CD4-positive, alpha-beta memory T cell (primary cell): ENCODE measurements around the gene C16orf95. TPM values are rescaled to one million over a fixed set of nuclear protein-coding genes. Genes with fewer than 3 reads are reported as not detected.

ENCODE experiments used
- CTCF ChIA-PET: fragments of 350-600 bp; sonication (Branson Sonifier 250); formaldehyde crosslinking; loops from one replicate; lab custom pipeline; 2021; ENCODE audit warnings: inconsistent platforms; ENCODE audit not compliant: partially characterized antibody; lab: Charles Lee
- POLR2A ChIA-PET: fragments of 350-600 bp; sonication (Branson Sonifier 250); formaldehyde crosslinking; loops from one replicate; lab custom pipeline; 2021; ENCODE audit not compliant: partially characterized antibody; lab: Charles Lee
- DNase-seq, 5 donors: peaks; one replicate each; pipeline versions ENCODE4 v3.0.0 to v3.0.0-alpha.2; 2020 to 2022; ENCODE audit warnings: mixed read lengths in 1 of 5
- H3K27ac ChIP-seq: one replicate; pipeline ENCODE4 v1.7.0; 2013; ENCODE audit warnings: low read depth, low read length
- H3K27me3 ChIP-seq: 2 replicates; pipeline ENCODE4 v1.7.0; 2013; ENCODE audit warnings: mild to moderate bottlenecking, low read length, moderate library complexity; ENCODE audit not compliant: insufficient read depth
- H3K36me3 ChIP-seq: 2 replicates; pipeline ENCODE4 v1.7.0; 2013; ENCODE audit warnings: mild to moderate bottlenecking, low read length, moderate library complexity; ENCODE audit not compliant: insufficient read depth
- H3K4me1 ChIP-seq: 2 replicates; pipeline ENCODE4 v1.7.0; 2013; ENCODE audit warnings: mild to moderate bottlenecking, low read length, moderate library complexity; ENCODE audit not compliant: insufficient read depth
- H3K4me3 ChIP-seq, 2 donors: one replicate each; pipeline ENCODE4 v1.7.0; 2013; ENCODE audit warnings: low read length in 2 of 2, mild to moderate bottlenecking in 1 of 2
- H3K9me3 ChIP-seq, 2 donors: one replicate each; pipeline ENCODE4 v1.7.0; 2013; ENCODE audit warnings: low read length in 2 of 2, control low read depth in 1 of 2; ENCODE audit not compliant: control insufficient read depth in 1 of 2
- H3K27ac Mint-ChIP-seq, 7 donors: one replicate each; pipeline ENCODE4 v1.8.0; 2020 to 2021; ENCODE audit warnings: mixed read lengths in 7 of 7, mild to moderate bottlenecking in 6 of 7, inconsistent platforms in 3 of 7, moderate library complexity in 3 of 7
- H3K27me3 Mint-ChIP-seq, 2 donors: one replicate each; pipeline ENCODE4 v1.8.0; 2020 to 2021; ENCODE audit warnings: mixed read lengths in 2 of 2
- H3K36me3 Mint-ChIP-seq, 2 donors: one replicate each; pipeline ENCODE4 v1.8.0; 2020 to 2021; ENCODE audit warnings: mixed read lengths in 2 of 2, inconsistent platforms in 1 of 2, mild to moderate bottlenecking in 1 of 2
- H3K4me1 Mint-ChIP-seq, 4 donors: one replicate each; pipeline ENCODE4 v1.8.0; 2020 to 2021; ENCODE audit warnings: mixed read lengths in 4 of 4, mild to moderate bottlenecking in 1 of 4
- H3K4me3 Mint-ChIP-seq, 8 donors: one replicate each; pipeline ENCODE4 v1.8.0; 2020 to 2021; ENCODE audit warnings: mixed read lengths in 8 of 8, mild to moderate bottlenecking in 7 of 8, moderate library complexity in 6 of 8, inconsistent platforms in 3 of 8
- H3K9me3 Mint-ChIP-seq, 8 donors: one replicate each; pipeline ENCODE4 v1.8.0; 2020 to 2021; ENCODE audit warnings: mixed read lengths in 8 of 8, mild to moderate bottlenecking in 5 of 8, inconsistent platforms in 3 of 8, moderate library complexity in 1 of 8
- intact Hi-C: fragments of 100-400 bp; cut with micrococcal nuclease; formaldehyde crosslinking; loops from one replicate; pipeline ENCODE4 v1.15.1; 2023
- polyA plus RNA-seq, 2 donors: library from polyadenylated mRNA; unstranded; fragments of 300-500 nt; fragmentation: Illumina TruSeq; gene quantifications; one replicate each; pipeline ENCODE4 v1.2.3, GENCODE V29; 2021
- total RNA-seq, 2 experiments: library from RNA; stranded (reverse); gene quantifications; one replicate each; pipeline ENCODE4 v1.2.3, GENCODE V29; 2021

Gene C16orf95
- total and polyA plus RNA-seq, 4 experiments from 2014 or later = 1.4 to 2.4 (median 1.6) TPM

DNA sequence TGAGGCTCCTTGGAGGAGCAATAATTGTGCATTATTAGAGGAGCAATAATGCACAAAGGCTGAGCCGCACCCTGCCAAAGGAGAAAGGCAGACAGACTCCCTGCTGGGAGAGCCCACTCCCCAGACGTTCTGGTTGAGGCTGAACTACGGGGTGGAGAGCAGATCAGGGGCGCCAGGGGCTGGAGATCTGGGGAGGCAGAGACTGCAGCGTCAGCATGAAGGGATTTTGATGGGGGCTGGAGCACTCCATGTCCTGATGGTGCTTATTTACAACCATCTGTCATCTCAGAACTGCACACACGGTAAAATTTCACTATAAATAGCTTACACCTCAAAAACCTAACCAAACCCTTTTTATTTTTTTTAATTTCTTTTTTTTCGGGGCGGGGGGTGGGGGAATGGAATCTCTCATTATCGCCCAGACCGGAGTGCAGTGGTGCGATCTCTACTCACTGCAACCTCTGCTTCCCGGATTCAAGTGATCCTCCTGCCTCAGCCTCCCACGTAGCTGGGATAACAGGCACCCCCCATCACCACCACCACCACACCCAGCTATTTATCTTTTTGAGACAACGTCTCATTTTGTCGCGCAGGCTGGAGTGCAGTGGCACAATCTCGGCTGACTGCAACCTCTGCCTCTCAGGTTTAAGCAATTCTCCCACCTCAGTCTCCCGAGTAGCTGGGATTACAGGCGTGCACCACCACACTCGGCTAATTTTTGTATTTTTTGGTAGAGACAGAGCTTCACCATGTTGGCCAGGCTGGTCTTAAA is 4.3 kb upstream of the C16orf95 start:
- Histone ChIP-seq H3K27ac (no peak overlapping the region), H3K27me3 (no peaks in the 10 kb centered on the region), H3K36me3 (no peaks in the 10 kb centered on the region), H3K4me3 (no peak overlapping the region), H3K9me3 (no peaks in the 10 kb centered on the region), H3K4me1 (peaks cover 14% of the 10 kb centered on the region)
- H3K4me3 Mint-ChIP-seq = no peak overlapping the region
- no peaks in the 10 kb centered on the region for H3K9me3 Mint-ChIP-seq
- intact Hi-C loops = no loop called here
- CTCF ChIA-PET = interaction anchor here (0.8 to 6.4 kb wide), 3 partner anchors 9 to 73 kb away, joined by 3 to 41 read pairs (median 4); no protein-coding TSS in a partner anchor
- no peaks in the 10 kb centered on the region for H3K27me3 Mint-ChIP-seq
- POLR2A ChIA-PET = interaction anchor here (1.1 to 1.2 kb wide), 2 partner anchors 62 to 67 kb away, joined by 3 to 5 read pairs; partner anchors contain the start of gene FBXO31
- no peak for DNase-seq
- peak overlapping the region in 2 of 7 donors; percentile 53 to 80 for H3K27ac Mint-ChIP-seq
- H3K4me1 Mint-ChIP-seq = peaks cover 14 to 28% (median 20%) of the 10 kb centered on the region in 4 donors
- peaks cover 0 to 9% of the 10 kb centered on the region in 2 donors for H3K36me3 Mint-ChIP-seq

DNA sequence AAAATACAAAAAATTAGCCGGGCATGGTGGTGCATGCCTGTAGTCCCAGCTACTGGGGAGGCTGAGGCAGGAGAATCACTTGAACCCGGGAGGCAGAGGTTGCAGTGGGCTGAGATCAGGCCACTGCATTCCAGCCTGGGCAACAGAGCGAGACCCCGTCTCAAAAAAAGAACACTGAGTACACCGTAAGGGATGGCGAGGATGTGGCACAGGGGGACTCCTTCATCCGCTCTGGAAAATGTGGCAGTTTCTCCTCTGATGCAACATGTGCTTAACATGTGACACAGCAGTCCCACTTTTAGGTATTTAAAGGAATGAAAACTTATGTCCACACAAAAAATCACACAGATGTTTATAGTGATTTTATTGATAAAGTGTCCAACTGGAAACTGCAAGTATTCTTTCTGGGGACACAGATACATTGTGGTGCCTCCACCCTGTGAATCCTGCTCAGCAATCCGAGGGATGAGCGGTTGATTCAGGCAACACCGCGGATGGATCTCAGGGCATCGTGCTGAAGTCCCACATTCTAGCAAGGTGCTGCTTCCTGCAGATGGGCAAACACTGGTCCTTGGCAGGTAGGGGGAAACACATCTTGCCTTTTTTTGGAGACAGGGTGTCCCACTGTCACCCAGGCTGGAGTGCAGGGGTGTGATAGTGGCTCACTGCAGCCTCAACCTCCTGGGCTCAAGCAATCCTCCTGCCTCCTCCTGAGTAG is 3.5 kb upstream of the C16orf95 start:
- H3K9me3 ChIP-seq = no peaks in the 10 kb centered on the region
- H3K4me1 ChIP-seq = peaks cover 14% of the 10 kb centered on the region
- H3K9me3 Mint-ChIP-seq = no peaks in the 10 kb centered on the region
- no peak overlapping the region for H3K4me3 ChIP-seq
- ChIA-PET POLR2A (interaction anchor here (5.3 kb wide), 1 partner anchor 73 kb away, joined by 32 read pairs; the partner anchor contains the start of gene MAP1LC3B), CTCF (no interaction called here)
- no peak overlapping the region for H3K27ac ChIP-seq
- intact Hi-C loops = no loop called here
- H3K36me3 Mint-ChIP-seq = peaks cover 0 to 9% of the 10 kb centered on the region in 2 donors
- DNase-seq = no peak
- H3K4me1 Mint-ChIP-seq = peaks cover 13 to 24% (median 18%) of the 10 kb centered on the region in 4 donors
- H3K27me3 ChIP-seq = no peaks in the 10 kb centered on the region
- no peaks in the 10 kb centered on the region for H3K36me3 ChIP-seq
- no peaks in the 10 kb centered on the region for H3K27me3 Mint-ChIP-seq
- H3K4me3 Mint-ChIP-seq = no peak overlapping the region
- H3K27ac Mint-ChIP-seq = peak overlapping the region in 1 of 7 donors; percentile 53

DNA sequence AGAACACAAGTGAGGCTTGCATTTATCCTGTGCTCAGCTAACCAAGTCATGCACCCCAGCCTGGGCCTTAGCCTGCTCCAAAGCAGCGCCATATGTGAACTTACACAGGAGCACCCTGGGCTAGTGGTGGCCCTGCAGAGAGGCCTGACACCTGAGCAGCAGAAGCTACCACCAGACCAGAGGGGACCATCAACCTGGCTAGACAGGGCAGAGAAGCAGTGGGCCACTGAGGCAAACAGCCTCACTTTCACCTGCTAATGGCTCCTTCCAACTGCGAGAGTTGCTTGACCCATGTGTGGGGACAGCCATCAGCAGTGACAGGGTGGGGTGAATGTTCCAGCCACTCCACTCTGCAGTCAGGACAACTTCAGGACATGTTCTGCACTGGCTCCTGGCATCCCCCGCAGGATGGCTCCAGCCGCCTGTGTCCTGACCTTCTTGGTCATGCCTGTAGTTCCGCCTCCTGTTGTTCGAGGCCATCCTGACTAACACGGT is 2.9 kb upstream of the C16orf95 start:
- DNase-seq = no peak
- H3K27ac ChIP-seq = no peak overlapping the region
- Mint-ChIP-seq H3K27me3 (no peaks in the 10 kb centered on the region), H3K9me3 (no peaks in the 10 kb centered on the region), H3K4me1 (peaks cover 13 to 24% (median 18%) of the 10 kb centered on the region in 4 donors), H3K4me3 (no peak overlapping the region), H3K36me3 (peaks cover 0 to 9% of the 10 kb centered on the region in 2 donors), H3K27ac (peak overlapping the region in 1 of 7 donors; percentile 15)
- H3K4me3 ChIP-seq = no peak overlapping the region
- CTCF ChIA-PET = no interaction called here
- no peaks in the 10 kb centered on the region for H3K27me3 ChIP-seq
- peaks cover 13% of the 10 kb centered on the region for H3K4me1 ChIP-seq
- H3K9me3 ChIP-seq = no peaks in the 10 kb centered on the region
- POLR2A ChIA-PET = interaction anchor here (3.8 to 5.3 kb wide), 2 partner anchors 63 to 74 kb away, joined by 32 to 48 read pairs; partner anchors contain the start of genes FBXO31 and MAP1LC3B
- no peaks in the 10 kb centered on the region for H3K36me3 ChIP-seq
- intact Hi-C loops = no loop called here

DNA sequence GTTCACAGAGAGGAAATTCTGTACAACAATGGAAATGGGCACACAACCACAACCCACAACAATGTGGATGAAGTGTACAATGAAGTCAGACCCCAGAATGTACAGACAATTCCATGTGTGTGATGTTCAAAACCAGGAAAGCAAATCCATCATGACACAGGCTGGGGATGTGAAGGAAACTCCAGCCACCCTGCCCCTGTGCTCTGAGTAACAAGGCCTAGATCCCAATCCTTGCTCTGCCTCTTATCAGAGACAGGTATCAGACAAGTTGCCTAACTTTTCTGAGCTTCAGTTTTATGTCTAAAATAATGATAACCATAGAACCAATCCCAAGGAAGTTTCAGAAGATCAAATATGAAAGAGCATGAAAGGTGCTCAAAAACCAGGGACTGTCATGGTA is 1.8 kb upstream of the C16orf95 start:
- intact Hi-C loops = no loop called here
- peaks cover 0 to 9% of the 10 kb centered on the region in 2 donors for H3K36me3 Mint-ChIP-seq
- peaks cover 9% of the 10 kb centered on the region for H3K4me1 ChIP-seq
- H3K36me3 ChIP-seq = no peaks in the 10 kb centered on the region
- POLR2A ChIA-PET = interaction anchor here (0.7 to 5.3 kb wide), 4 partner anchors 64 to 171 kb away, joined by 3 to 48 read pairs (median 36); partner anchors contain the start of genes FBXO31 and MAP1LC3B
- peak overlapping the region; percentile 91 to 97 (median 95) for H3K4me3 Mint-ChIP-seq
- CTCF ChIA-PET = interaction anchor here (0.8 kb wide), 1 partner anchor 22 kb away, joined by 3 read pairs; no protein-coding TSS in a partner anchor
- no peaks in the 10 kb centered on the region for H3K27me3 Mint-ChIP-seq
- H3K4me3 ChIP-seq = no peak overlapping the region
- no peaks in the 10 kb centered on the region for H3K9me3 Mint-ChIP-seq
- peak overlapping the region in 6 of 7 donors; percentile 4 to 95 (median 88) for H3K27ac Mint-ChIP-seq
- no peaks in the 10 kb centered on the region for H3K27me3 ChIP-seq
- H3K4me1 Mint-ChIP-seq = peaks cover 10 to 21% (median 15%) of the 10 kb centered on the region in 4 donors
- H3K27ac ChIP-seq = no peak overlapping the region
- no peak for DNase-seq
- no peaks in the 10 kb centered on the region for H3K9me3 ChIP-seq

DNA sequence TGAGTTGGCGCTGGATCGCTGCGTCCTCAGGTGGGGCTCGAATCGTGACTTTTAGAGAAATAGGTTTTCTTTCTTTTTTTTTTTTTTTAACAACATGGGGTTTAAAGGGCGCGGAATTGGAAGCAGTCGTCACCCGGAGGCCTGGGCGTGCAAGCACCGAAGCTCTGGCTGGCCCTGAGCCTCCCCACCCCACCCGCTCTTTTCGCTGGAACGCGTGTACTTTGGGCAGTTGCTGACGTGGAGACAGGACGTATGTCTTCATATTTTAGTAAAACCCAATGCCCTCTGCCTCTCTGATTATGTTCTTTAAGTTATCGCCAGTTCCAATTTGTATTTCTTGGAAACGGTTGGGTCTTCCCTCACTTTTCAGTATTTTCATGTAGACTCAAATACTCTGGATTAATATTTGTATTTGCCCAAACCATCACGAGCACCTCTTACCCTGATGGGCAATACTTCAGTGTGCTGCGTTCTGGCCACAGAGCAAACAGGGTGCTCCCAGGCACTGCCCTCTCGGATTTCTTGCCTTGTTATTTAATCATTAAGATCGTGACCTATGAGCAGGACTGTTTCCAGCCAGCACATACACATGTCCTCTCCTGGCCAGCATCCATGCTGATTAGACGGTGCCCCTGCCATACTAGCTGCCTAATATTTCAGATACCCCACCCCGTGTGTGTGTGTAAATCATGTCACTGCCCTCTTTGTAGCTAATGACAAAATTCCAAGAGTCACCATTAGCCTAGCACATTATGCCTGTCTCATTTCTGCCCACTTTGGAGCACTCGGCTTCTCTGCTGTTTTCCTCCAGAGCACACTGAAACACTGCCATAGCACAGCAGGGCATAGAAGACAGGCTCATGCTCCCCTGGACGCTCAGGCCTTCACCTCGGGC is 805 bp upstream of the C16orf95 start:
- no peaks in the 10 kb centered on the region for H3K9me3 ChIP-seq
- H3K27ac Mint-ChIP-seq = peak overlapping the region; percentile 93 to 98 (median 95)
- peaks cover 10 to 21% (median 15%) of the 10 kb centered on the region in 4 donors for H3K4me1 Mint-ChIP-seq
- no peaks in the 10 kb centered on the region for H3K27me3 ChIP-seq
- H3K9me3 Mint-ChIP-seq = no peaks in the 10 kb centered on the region
- peak overlapping the region; percentile 64 to 88 for H3K4me3 ChIP-seq
- peak in 1 of 5 donors; percentile 65 for DNase-seq
- CTCF ChIA-PET = interaction anchor here (0.7 to 3.4 kb wide), 6 partner anchors 23 to 84 kb away, joined by 3 to 30 read pairs (median 4); partner anchors contain the start of gene FBXO31
- no peaks in the 10 kb centered on the region for H3K36me3 ChIP-seq
- peak overlapping the region; percentile 77 for H3K27ac ChIP-seq
- peak overlapping the region; percentile 91 to 97 (median 95) for H3K4me3 Mint-ChIP-seq
- no peaks in the 10 kb centered on the region for H3K27me3 Mint-ChIP-seq
- intact Hi-C loops = loop anchor here (1.0 kb wide), 3 partner anchors 27 to 76 kb away; partner anchors contain the start of gene FBXO31
- H3K4me1 ChIP-seq = peaks cover 9% of the 10 kb centered on the region
- POLR2A ChIA-PET = interaction anchor here (0.7 to 5.3 kb wide), 7 partner anchors 27 to 172 kb away, joined by 3 to 48 read pairs (median 6); partner anchors contain the start of genes FBXO31 and MAP1LC3B
- H3K36me3 Mint-ChIP-seq = peaks cover 0 to 9% of the 10 kb centered on the region in 2 donors

DNA sequence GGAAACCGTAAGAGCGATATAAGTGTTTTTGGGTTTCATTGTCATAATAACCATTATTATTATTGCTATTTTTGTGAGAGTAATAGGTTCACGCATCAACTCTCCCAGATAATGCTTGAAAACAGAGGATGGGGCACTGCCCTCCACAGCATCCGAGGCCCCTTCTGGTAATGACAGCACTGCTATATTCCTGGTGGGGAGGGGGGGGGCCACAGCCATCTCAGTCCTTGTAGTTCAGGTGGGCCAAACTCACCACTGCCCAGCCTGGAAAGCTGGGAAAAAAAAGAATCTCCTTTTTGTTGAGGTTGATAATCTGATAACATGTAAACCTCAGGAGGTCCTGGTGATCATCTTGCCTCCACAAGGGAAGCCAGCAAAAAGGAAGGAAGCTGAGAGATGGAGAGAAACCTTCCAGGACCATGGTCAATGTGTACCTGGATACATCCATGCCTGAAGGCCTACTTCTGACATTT is 706 bp downstream of the C16orf95 start:
- Mint-ChIP-seq H3K36me3 (peaks cover 0 to 9% of the 10 kb centered on the region in 2 donors), H3K9me3 (no peaks in the 10 kb centered on the region), H3K27ac (peak overlapping the region; percentile 89 to 98 (median 95)), H3K4me1 (peaks cover 10 to 21% (median 15%) of the 10 kb centered on the region in 4 donors), H3K4me3 (peak overlapping the region; percentile 91 to 97 (median 95)), H3K27me3 (no peaks in the 10 kb centered on the region)
- Histone ChIP-seq H3K4me1 (peaks cover 9% of the 10 kb centered on the region), H3K36me3 (no peaks in the 10 kb centered on the region), H3K27ac (peak overlapping the region; percentile 77), H3K27me3 (no peaks in the 10 kb centered on the region), H3K9me3 (no peaks in the 10 kb centered on the region), H3K4me3 (peak overlapping the region; percentile 64 to 88)
- POLR2A ChIA-PET = interaction anchor here (1.1 to 5.3 kb wide), 5 partner anchors 64 to 77 kb away, joined by 3 to 48 read pairs (median 32); partner anchors contain the start of genes FBXO31 and MAP1LC3B
- CTCF ChIA-PET = interaction anchor here (0.7 to 3.4 kb wide), 5 partner anchors 72 to 320 kb away, joined by 3 to 30 read pairs (median 7); no protein-coding TSS in a partner anchor
- DNase-seq = no peak
- intact Hi-C loops = no loop called here
